HS-27A (cell line): ENCODE measurements around the gene PRIM1.
"Not testable (repeated sequence)": the region's sequence is repeated elsewhere in the genome, so short reads cannot be mapped to it uniquely, and the experiment has no call there.

Source experiments
- DNase-seq: peaks from one replicate; pipeline ENCODE4 v3.0.0-alpha.2; 2012; ENCODE audit warnings: low read depth, missing footprints

The PRIM1 gene

GRCh38 chr12:56751712-56752598, at the start of gene PRIM1:
TSS of gene PRIM1 (minus strand) at chr12:56752323. CDS start at chr12:56752298, 25 bp downstream.
- peak; percentile 48 for DNase-seq

GRCh38 chr12:56800221-56800620, 48.1 kb upstream of the PRIM1 start:
- no peak for DNase-seq

- DNase-seq = not testable (repeated sequence)
These were observed 47.2 kb upstream of the PRIM1 start for GRCh38 chr12:56799345-56799744.

- DNase-seq = not testable (repeated sequence)
These were observed 43.7 kb upstream of the PRIM1 start for GRCh38 chr12:56795791-56796190.

DNA sequence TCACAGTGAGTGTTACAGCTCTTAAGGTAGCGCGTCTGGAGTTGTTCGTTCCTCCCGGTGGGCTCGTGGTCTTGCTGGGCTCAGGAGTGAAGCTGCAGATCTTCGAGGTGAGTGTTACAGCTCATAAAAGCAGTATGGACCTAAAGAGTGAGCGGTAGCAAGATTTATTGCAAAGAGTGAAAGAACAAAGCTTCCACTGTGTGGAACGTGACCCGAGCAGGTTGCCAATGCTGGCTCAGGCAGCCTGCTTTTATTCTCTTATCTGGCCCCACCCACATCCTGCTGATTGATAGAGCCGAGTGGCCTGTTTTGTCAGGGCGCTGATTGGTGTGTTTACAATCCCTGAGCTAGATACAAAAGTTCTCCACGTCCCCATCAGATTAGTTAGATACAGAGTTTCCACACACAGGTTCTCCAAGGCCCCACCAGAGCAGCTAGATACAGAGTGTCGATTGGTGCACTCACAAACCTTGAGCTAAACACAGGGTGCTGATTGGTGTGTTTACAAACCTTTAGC, 43.0 kb upstream of the PRIM1 start:
- DNase-seq = not testable (repeated sequence)

DNA sequence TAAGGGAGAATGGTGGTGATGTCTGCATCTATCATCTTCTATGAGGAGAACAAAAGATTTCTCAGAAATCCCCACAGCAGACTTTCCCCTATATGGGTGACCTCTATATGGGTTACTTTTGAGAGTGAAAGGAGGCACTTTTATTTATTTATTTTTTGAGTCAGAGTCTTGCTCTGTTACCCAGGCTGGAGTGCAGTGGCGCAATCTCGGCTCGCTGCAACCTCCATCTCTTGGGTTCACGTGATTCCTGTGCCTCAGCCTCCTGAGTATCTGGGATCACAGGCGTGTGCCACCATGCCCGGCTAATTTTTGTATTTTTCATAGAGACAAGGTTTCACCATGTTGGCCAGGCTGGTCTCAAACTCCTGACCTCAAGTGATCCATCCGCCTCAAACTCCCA, 41.0 kb upstream of the PRIM1 start:
- not testable (repeated sequence) for DNase-seq

- DNase-seq = no peak
These were observed 40.6 kb upstream of the PRIM1 start for GRCh38 chr12:56792678-56793077.

DNA sequence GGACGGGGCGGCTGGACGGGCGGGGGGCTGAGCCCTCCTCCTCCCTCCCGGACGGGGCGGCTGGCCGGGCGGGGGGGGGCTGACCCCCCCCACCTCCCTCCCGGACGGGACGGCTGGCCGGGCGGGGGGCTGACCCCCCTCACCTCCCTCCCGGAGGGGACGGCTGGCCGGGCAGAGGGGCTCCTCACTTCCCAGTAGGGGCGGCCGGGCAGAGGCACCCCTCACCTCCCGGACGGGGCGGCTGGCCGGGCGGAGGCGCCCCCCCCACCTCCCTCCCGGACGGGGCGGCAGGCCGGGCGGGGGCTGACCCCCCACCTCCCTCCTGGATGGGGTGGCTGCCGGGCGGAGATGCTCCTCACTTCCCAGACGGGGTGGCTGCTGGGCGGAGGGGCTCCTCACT, 37.3 kb upstream of the PRIM1 start:
- not testable (repeated sequence) for DNase-seq

- DNase-seq = no peak
These were observed 35.4 kb upstream of the PRIM1 start for GRCh38 chr12:56787498-56787897.

DNA sequence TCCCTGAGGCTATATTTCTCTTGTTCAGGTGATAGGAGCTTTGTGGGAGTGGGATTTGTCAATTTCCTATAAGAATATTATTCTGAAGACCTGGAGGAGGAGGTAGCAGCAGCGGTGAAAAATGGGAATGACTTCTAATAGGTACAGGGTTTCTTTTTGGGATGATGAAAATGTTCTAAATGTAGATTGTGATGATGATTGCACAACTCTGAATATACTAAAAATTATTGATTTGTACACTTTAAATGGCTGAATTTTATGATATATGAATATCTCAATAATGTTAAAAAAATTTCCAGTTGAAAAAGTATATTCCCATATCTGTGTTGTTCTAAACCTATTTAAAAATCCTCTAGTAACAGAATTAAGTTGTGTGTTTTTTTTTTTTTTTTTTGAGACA, 33.8 kb upstream of the PRIM1 start:
- no peak for DNase-seq

- DNase-seq = no peak
These were observed 33.2 kb upstream of the PRIM1 start for GRCh38 chr12:56785141-56785865.

GRCh38 chr12:56781726-56782125, 29.6 kb upstream of the PRIM1 start:
- no peak for DNase-seq

DNA sequence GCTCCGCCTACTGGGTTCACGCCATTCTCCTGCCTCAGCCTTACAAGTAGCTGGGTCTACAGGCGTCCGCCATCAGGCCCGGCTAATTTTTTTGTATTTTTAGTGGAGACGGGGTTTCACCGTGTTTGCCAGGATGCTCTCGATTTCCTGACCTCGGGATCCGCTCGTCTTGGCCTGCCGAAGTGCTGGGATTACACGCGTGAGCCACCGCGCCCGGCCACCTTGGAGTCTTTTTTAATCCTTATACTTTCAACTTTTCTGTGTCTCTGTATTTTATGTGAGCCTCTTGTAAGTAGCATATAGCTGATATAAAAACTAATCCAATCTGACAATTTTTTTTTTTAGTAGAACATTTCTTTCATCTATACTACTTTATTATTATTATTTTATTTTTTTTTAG, 26.6 kb upstream of the PRIM1 start:
- DNase-seq = no peak

DNA sequence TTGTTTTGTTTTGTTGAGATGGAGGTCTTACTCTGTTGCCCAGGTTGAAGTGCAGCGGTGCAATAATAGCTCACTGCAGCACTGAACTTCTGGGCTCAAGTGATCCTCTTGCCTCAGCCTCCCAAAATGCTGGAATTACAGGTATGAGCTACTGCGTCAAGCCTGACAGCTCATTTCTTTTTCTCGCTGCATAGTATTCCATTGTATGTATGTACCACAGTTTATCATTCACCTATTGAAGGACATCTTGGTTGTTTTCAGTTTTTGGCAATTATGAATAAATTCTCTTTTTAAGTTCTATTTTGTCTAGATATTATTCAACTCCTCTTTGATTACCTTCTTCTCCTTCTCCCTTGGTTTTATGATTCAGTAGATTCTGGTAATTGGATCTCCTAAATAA, 24.5 kb upstream of the PRIM1 start:
- no peak for DNase-seq

GRCh38 chr12:56775638-56776037, 23.5 kb upstream of the PRIM1 start:
- DNase-seq = no peak

- no peak for DNase-seq
These were observed 21.0 kb upstream of the PRIM1 start for GRCh38 chr12:56773113-56773512.

- DNase-seq = no peak
These were observed 20.5 kb upstream of the PRIM1 start for GRCh38 chr12:56772625-56773024.

DNA sequence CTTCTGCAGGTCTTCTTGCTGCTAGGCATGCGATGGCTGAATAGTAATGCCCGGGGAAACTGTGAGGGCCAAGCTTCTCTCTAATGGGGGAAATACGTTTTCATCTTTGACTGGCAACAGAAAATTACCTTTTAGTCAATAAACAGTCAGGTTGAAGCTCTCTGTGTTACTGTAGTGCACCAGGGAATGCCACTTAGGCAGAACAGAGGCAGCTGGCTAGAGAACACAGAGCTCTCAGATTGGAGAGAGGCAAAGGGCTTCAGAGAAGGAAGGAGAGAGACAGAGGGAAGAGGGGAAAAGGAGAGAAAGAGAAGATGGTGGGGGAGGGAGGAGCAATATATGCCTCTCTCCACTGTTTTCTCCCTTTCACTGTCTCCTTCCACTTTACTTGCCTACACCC, 17.7 kb upstream of the PRIM1 start:
- DNase-seq = no peak

DNA sequence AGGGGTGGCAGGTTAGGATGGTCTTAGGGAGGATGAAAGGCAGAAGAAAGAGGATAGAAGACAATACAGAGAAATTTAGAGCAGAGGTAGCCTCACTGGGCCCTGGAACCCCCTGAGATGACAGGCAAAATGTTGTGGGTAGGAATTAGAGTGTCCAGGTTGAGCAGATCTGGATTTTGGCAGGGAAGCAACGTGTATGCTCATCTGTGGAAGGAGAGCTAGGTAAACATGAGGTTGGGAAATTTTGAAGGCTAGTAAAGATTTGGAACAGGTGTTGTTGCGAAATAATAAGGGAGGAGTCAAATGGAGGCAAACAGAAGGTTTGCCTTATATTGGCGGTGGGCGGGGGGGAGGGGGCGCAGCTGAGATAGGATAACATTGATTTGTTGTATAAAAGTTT, 16.3 kb upstream of the PRIM1 start:
- DNase-seq = no peak

DNA sequence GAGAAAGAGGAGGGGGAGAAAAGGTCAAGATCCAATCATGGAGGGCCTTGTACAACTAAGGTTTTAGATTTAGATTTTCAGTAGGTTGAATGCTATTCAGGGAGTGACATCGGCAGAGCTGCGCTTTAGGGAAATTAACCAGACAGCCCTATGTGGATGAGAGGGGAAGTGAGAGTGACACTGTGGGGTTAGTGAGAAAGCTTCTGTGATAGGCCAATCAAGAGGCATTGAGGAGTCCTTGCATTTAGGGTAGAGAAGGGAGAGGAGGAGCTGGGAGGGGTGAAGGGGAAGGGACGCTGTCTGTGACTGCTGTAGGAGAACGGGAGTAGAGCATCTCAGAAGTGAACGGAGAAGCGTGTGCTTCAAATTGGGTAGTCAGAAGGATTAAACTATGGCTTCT, 14.4 kb upstream of the PRIM1 start:
- DNase-seq = no peak

- DNase-seq = peak; percentile 22
These were observed 11.9 kb upstream of the PRIM1 start for GRCh38 chr12:56763753-56764657.

DNA sequence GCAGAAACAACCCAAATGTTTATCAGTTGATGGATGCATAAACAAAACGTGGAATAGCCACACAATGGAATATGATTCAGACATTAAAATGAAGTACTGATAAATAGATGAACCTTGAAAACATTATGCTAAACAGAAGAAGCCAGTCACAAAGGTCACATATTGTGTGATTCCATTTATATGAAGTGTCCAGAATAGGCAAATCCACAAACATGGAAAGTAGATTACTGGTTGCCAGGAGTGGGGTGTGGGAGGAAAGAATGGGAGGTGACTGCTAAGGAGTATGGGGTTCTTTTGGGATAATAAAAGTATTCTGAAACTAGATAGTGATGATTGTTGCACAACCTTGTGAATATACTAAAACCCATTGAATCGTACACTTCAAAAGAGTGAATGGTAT, 9.7 kb upstream of the PRIM1 start:
- DNase-seq = no peak
